WTC11 (cell line): ENCODE results near the gene FRMD4A. TPM values are rescaled to one million over a fixed set of nuclear protein-coding genes. Genes with fewer than 3 reads are reported as not detected.

Source experiments
- ATAC-seq: fragments of 200-7000 bp; cut with Tn5 transposase; 2 replicates; pipeline ENCODE4 v1.10.0; 2021; ENCODE audit warnings: mild to moderate bottlenecking, moderate library complexity
- CTCF ChIA-PET: fragments of 300-600 bp; sonication (Branson Sonifier 250); formaldehyde crosslinking; loops from one replicate; lab custom pipeline; 2021; ENCODE audit warnings: antibody characterized with exemption; lab: Charles Lee
- POLR2A ChIA-PET: fragments of 350-600 bp; sonication (Branson Sonifier 250); formaldehyde crosslinking; loops from one replicate; lab custom pipeline; 2021; ENCODE audit warnings: antibody characterized with exemption; lab: Charles Lee
- DNase-seq: peaks from one replicate; pipeline ENCODE4 v3.0.0; 2021; ENCODE audit warnings: low spot score
- H3K27ac Mint-ChIP-seq: 2 replicates; pipeline ENCODE4 v1.8.0; 2021; ENCODE audit warnings: mixed read lengths
- H3K27me3 Mint-ChIP-seq: 2 replicates; pipeline ENCODE4 v1.8.0; 2021; ENCODE audit warnings: low read depth, mild to moderate bottlenecking, moderate library complexity, mixed read lengths
- H3K36me3 Mint-ChIP-seq: 2 replicates; pipeline ENCODE4 v1.8.0; 2021; ENCODE audit warnings: mixed read lengths
- H3K4me1 Mint-ChIP-seq: 2 replicates; pipeline ENCODE4 v1.8.0; 2022; ENCODE audit warnings: mixed read lengths
- H3K4me3 Mint-ChIP-seq: 2 replicates; pipeline ENCODE4 v1.8.0; 2021; ENCODE audit warnings: mild to moderate bottlenecking, moderate library complexity, mixed read lengths
- H3K9me3 Mint-ChIP-seq: 2 replicates; pipeline ENCODE4 v1.8.0; 2021; ENCODE audit warnings: mixed read lengths
- FOXJ3 ChIP-seq: sonication (generic); formaldehyde crosslinking; IDR thresholded peaks from 2 replicates; pipeline ENCODE4 v1.9.0; 2021; ENCODE audit warnings: missing genetic modification reagents, mild to moderate bottlenecking, borderline replicate concordance
- JAZF1 ChIP-seq: fragments of 250-450 bp; sonication (Bioruptor Pico); IDR thresholded peaks from 2 replicates; pipeline ENCODE4 v1.9.0; 2021; ENCODE audit warnings: moderate library complexity, mild to moderate bottlenecking, inconsistent platforms
- MAX ChIP-seq: sonication (generic); formaldehyde crosslinking; IDR thresholded peaks from 2 replicates; pipeline ENCODE4 v1.8.0; 2022; ENCODE audit warnings: mild to moderate bottlenecking, missing genetic modification reagents
- NFE2L1 ChIP-seq: sonication (generic); formaldehyde crosslinking; IDR thresholded peaks from 2 replicates; pipeline ENCODE4 v1.8.1; 2023; ENCODE audit warnings: missing genetic modification reagents
- NR1H2 ChIP-seq: sonication (generic); formaldehyde crosslinking; IDR thresholded peaks from 2 replicates; pipeline ENCODE4 v1.9.0; 2021; ENCODE audit warnings: mild to moderate bottlenecking, moderate library complexity, missing genetic modification reagents
- NR3C1 ChIP-seq: sonication (generic); formaldehyde crosslinking; conservative IDR thresholded peaks from 2 replicates; pipeline ENCODE4 v1.8.1; 2023; ENCODE audit warnings: low read depth, mild to moderate bottlenecking, missing genetic modification reagents
- SMAD3 ChIP-seq: sonication (generic); formaldehyde crosslinking; IDR thresholded peaks from 2 replicates; pipeline ENCODE4 v1.8.0; 2022; ENCODE audit warnings: missing genetic modification reagents, mild to moderate bottlenecking, borderline replicate concordance
- SMAD4 ChIP-seq: sonication (generic); formaldehyde crosslinking; IDR thresholded peaks from 2 replicates; pipeline ENCODE4 v1.8.0; 2022; ENCODE audit warnings: mild to moderate bottlenecking, missing genetic modification reagents
- SOX15 ChIP-seq: fragments of 250-450 bp; sonication (Bioruptor Pico); IDR thresholded peaks from 2 replicates; pipeline ENCODE4 v1.9.0; 2021; ENCODE audit warnings: mild to moderate bottlenecking
- ZNF532 ChIP-seq: fragments of 250-450 bp; sonication (Bioruptor Pico); IDR thresholded peaks from 2 replicates; pipeline ENCODE4 v1.9.0; 2021; ENCODE audit warnings: mild to moderate bottlenecking, borderline replicate concordance
- total RNA-seq: library from RNA; stranded (reverse); gene quantifications from 3 replicates; pipeline ENCODE4 v1.2.3, GENCODE V29; 2021
- TF ChIP-seq, protein P1 (sequence below): sonication (generic); formaldehyde crosslinking; IDR thresholded peaks from 2 replicates; pipeline ENCODE4 v1.8.0; 2022; ENCODE audit warnings: missing genetic modification reagents
- TF ChIP-seq, protein P2 (sequence below): sonication (generic); formaldehyde crosslinking; IDR thresholded peaks from 2 replicates; pipeline ENCODE4 v1.8.0; 2022; ENCODE audit warnings: mild to moderate bottlenecking, missing genetic modification reagents
- TF ChIP-seq, protein P3 (sequence below): sonication (generic); formaldehyde crosslinking; IDR thresholded peaks from 2 replicates; pipeline ENCODE4 v1.8.0; 2023; ENCODE audit warnings: mild to moderate bottlenecking, missing genetic modification reagents
- TF ChIP-seq, protein P4 (sequence below): fragments of 250-450 bp; sonication (Bioruptor Pico); IDR thresholded peaks from 2 replicates; pipeline ENCODE4 v1.9.0; 2021; ENCODE audit warnings: mild to moderate bottlenecking

Gene FRMD4A
- total RNA-seq, 1 experiment from 2014 or later: 35.5 TPM

DNA sequence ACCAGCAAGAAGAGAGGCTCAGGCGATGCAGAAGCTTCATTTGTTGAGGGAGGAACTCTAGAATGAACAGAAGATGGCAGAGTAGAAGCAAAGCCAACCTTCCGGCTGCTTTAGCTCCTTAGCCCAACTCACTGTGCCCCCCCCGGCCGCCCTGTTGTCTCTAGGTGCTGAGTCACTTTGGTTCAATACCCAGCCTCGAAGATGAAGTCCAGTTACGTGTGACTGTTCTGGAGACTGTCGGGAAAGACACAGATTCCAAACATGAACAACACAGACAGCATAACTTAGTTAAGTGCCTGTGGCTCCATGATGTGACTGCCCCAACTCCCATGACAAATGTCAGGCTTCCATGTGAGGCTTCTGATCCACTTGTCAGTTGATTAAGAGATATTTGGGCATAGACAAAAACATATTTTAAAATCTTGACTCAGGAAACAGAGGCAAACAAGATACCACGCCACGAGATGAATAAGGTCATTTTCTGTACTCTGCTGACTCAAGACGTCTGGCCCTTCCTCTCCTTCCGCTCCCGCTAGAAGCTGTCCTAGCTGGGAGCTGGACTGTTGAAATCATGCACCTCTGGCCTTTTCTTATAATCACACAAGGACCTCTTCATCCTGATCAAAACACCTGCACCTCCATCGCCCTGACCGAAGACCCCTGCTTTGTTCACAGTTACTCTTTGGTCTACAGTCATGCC, 199.3 kb downstream of the FRMD4A start:
- Mint-ChIP-seq H3K4me3 (no peak overlapping the region), H3K9me3 (peaks cover 5% of the 10 kb centered on the region; the same call in 1 of the 2 replicates), H3K4me1 (peaks cover 21% of the 10 kb centered on the region), H3K36me3 (no peaks in the 10 kb centered on the region), H3K27me3 (no peaks in the 10 kb centered on the region), H3K27ac (peak overlapping the region; percentile 51; the same call in 1 of the 2 replicates)
- ChIA-PET POLR2A (no interaction called here), CTCF (interaction anchor here (0.7 kb wide), 1 partner anchor 14 kb away, joined by 3 read pairs; no protein-coding TSS in a partner anchor)
- no peak for DNase-seq
- ATAC-seq: no peak
- TF ChIP-seq MAX (CRISPR knock-in tag): no peak
- TF ChIP-seq JAZF1 (CRISPR knock-in tag): no peak

DNA sequence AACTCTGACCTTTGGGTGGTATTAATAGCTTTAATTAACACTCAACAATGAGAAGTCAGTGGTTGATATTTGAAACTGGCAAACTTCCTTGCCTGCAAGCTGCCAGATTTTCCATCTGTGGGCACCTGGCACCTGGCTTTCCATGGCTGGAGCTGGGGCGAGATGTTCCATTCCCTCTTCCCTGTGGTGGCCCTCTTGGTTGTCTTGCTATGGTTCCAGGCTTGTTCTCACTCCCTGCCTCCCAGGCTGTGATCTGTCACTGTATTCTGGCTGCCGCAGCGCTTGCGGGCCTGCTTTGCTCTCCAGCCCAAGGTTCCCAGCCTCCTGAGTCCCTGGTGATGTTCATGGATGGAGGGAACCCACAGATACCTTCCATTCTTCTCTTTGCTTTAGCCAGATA, 201.0 kb downstream of the FRMD4A start:
- H3K9me3 Mint-ChIP-seq: peaks cover 5% of the 10 kb centered on the region; the same call in 1 of the 2 replicates
- no peak overlapping the region for H3K27ac Mint-ChIP-seq
- TF ChIP-seq, protein P1, sequence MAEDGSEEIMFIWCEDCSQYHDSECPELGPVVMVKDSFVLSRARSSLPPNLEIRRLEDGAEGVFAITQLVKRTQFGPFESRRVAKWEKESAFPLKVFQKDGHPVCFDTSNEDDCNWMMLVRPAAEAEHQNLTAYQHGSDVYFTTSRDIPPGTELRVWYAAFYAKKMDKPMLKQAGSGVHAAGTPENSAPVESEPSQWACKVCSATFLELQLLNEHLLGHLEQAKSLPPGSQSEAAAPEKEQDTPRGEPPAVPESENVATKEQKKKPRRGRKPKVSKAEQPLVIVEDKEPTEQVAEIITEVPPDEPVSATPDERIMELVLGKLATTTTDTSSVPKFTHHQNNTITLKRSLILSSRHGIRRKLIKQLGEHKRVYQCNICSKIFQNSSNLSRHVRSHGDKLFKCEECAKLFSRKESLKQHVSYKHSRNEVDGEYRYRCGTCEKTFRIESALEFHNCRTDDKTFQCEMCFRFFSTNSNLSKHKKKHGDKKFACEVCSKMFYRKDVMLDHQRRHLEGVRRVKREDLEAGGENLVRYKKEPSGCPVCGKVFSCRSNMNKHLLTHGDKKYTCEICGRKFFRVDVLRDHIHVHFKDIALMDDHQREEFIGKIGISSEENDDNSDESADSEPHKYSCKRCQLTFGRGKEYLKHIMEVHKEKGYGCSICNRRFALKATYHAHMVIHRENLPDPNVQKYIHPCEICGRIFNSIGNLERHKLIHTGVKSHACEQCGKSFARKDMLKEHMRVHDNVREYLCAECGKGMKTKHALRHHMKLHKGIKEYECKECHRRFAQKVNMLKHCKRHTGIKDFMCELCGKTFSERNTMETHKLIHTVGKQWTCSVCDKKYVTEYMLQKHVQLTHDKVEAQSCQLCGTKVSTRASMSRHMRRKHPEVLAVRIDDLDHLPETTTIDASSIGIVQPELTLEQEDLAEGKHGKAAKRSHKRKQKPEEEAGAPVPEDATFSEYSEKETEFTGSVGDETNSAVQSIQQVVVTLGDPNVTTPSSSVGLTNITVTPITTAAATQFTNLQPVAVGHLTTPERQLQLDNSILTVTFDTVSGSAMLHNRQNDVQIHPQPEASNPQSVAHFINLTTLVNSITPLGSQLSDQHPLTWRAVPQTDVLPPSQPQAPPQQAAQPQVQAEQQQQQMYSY (CRISPR knock-in tag): no peak
- TF ChIP-seq, protein P2, sequence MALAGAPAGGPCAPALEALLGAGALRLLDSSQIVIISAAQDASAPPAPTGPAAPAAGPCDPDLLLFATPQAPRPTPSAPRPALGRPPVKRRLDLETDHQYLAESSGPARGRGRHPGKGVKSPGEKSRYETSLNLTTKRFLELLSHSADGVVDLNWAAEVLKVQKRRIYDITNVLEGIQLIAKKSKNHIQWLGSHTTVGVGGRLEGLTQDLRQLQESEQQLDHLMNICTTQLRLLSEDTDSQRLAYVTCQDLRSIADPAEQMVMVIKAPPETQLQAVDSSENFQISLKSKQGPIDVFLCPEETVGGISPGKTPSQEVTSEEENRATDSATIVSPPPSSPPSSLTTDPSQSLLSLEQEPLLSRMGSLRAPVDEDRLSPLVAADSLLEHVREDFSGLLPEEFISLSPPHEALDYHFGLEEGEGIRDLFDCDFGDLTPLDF (CRISPR knock-in tag): no peak
- no peak for TF ChIP-seq NFE2L1 (CRISPR knock-in tag)
- TF ChIP-seq NR3C1: no peak
- no peak for TF ChIP-seq MAX (CRISPR knock-in tag)
- TF ChIP-seq SMAD3 (CRISPR knock-in tag): no peak
- no peak for TF ChIP-seq FOXJ3
- no peak for TF ChIP-seq NR1H2 (CRISPR knock-in tag)
- TF ChIP-seq, protein P3, sequence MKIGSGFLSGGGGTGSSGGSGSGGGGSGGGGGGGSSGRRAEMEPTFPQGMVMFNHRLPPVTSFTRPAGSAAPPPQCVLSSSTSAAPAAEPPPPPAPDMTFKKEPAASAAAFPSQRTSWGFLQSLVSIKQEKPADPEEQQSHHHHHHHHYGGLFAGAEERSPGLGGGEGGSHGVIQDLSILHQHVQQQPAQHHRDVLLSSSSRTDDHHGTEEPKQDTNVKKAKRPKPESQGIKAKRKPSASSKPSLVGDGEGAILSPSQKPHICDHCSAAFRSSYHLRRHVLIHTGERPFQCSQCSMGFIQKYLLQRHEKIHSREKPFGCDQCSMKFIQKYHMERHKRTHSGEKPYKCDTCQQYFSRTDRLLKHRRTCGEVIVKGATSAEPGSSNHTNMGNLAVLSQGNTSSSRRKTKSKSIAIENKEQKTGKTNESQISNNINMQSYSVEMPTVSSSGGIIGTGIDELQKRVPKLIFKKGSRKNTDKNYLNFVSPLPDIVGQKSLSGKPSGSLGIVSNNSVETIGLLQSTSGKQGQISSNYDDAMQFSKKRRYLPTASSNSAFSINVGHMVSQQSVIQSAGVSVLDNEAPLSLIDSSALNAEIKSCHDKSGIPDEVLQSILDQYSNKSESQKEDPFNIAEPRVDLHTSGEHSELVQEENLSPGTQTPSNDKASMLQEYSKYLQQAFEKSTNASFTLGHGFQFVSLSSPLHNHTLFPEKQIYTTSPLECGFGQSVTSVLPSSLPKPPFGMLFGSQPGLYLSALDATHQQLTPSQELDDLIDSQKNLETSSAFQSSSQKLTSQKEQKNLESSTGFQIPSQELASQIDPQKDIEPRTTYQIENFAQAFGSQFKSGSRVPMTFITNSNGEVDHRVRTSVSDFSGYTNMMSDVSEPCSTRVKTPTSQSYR (CRISPR knock-in tag): no peak
- TF ChIP-seq SOX15 (CRISPR knock-in tag): no peak
- TF ChIP-seq, all 79 proteins: peak for 0
- ChIA-PET POLR2A (no interaction called here), CTCF (no interaction called here)
- Mint-ChIP-seq H3K4me3 (no peak overlapping the region), H3K36me3 (no peaks in the 10 kb centered on the region), H3K27me3 (no peaks in the 10 kb centered on the region), H3K4me1 (peaks cover 18% of the 10 kb centered on the region)
- DNase-seq: no peak
- no peak for ATAC-seq

DNA sequence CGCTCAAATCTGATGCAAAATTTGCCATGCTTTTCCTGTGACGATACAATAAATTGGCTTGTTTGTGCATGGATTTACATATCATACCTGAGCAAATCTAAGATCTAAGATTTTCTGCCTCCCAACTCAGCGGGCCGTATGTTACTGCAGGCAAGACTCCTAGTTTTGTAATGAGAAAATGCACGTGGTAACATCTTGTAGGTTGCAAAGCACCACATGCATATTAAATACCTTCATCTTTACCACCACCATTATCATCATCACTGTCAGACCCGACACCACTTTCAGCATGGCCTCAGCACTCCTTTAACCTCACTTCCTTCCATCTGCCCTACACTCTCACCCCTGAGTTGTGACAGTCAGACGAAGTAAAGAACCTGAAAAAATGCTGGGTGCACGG, 202.2 kb downstream of the FRMD4A start:
- H3K9me3 Mint-ChIP-seq: no peaks in the 10 kb centered on the region
- no peak overlapping the region for H3K27ac Mint-ChIP-seq
- H3K4me1 Mint-ChIP-seq: peaks cover 18% of the 10 kb centered on the region
- POLR2A ChIA-PET: no interaction called here
- DNase-seq: no peak
- H3K36me3 Mint-ChIP-seq: no peaks in the 10 kb centered on the region
- no peak for ATAC-seq
- CTCF ChIA-PET: no interaction called here
- no peaks in the 10 kb centered on the region for H3K27me3 Mint-ChIP-seq
- H3K4me3 Mint-ChIP-seq: no peak overlapping the region
- TF ChIP-seq, protein P4, sequence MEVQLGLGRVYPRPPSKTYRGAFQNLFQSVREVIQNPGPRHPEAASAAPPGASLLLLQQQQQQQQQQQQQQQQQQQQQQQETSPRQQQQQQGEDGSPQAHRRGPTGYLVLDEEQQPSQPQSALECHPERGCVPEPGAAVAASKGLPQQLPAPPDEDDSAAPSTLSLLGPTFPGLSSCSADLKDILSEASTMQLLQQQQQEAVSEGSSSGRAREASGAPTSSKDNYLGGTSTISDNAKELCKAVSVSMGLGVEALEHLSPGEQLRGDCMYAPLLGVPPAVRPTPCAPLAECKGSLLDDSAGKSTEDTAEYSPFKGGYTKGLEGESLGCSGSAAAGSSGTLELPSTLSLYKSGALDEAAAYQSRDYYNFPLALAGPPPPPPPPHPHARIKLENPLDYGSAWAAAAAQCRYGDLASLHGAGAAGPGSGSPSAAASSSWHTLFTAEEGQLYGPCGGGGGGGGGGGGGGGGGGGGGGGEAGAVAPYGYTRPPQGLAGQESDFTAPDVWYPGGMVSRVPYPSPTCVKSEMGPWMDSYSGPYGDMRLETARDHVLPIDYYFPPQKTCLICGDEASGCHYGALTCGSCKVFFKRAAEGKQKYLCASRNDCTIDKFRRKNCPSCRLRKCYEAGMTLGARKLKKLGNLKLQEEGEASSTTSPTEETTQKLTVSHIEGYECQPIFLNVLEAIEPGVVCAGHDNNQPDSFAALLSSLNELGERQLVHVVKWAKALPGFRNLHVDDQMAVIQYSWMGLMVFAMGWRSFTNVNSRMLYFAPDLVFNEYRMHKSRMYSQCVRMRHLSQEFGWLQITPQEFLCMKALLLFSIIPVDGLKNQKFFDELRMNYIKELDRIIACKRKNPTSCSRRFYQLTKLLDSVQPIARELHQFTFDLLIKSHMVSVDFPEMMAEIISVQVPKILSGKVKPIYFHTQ (CRISPR knock-in tag): no peak
- TF ChIP-seq ZNF532 (CRISPR knock-in tag) (no peak), SMAD4 (no peak)
